ENCODE data around the gene MEIKIN. TPM values are rescaled to one million over a fixed set of nuclear protein-coding genes. Genes with fewer than 3 reads are reported as not detected.

Gene MEIKIN
- total and polyA plus RNA-seq, 2 of the 13 experiments (the other 11 are each of a cell fraction or from before 2014, with no cell fraction given), result not detected

- TF ChIP-seq, protein P1, sequence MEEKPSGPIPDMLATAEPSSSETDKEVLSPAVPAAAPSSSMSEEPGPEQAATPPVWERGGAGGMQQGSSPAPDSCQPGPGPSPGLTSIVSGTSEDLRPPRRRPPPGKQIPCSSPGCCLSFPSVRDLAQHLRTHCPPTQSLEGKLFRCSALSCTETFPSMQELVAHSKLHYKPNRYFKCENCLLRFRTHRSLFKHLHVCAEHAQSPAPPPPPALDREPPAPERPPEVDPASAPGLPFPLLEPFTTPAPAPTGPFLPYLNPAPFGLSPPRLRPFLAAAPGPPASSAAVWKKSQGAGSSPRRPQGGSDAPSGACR (CRISPR knock-in tag; IDR thresholded peaks at IDR 0.05), result peak; percentile 76; the same call in 1 of the 2 replicates
- TF ChIP-seq HOXA7 (CRISPR knock-in tag; IDR thresholded peaks at IDR 0.05) (0 out of 2 replicates have a peak, but pooled peaks have one; percentile 44), PHF5A (CRISPR knock-in tag; IDR thresholded peaks at IDR 0.05; ENCODE audit: low read depth, unreplicated experiment) (peak; percentile 78), HNRNPK (IDR thresholded peaks at IDR 0.05; ENCODE audit: low read depth, low read length, poor library complexity, severe bottlenecking) (no peak), SATB2 (CRISPR knock-in tag; IDR thresholded peaks at IDR 0.05) (no peak), ZBTB3 (CRISPR knock-in tag; IDR thresholded peaks at IDR 0.05; ENCODE audit: borderline replicate concordance, low read depth) (no peak; the same call in 1 of the 2 replicates), GFI1 (CRISPR knock-in tag; IDR thresholded peaks at IDR 0.05; ENCODE audit: borderline replicate concordance) (peak; percentile 81; the same call in 1 of the 2 replicates), EHMT2 (IDR thresholded peaks at IDR 0.05; ENCODE audit: borderline replicate concordance, low read depth, low read length) (no peak), SMAD1 (CRISPR knock-in tag; IDR thresholded peaks at IDR 0.05; ENCODE audit: borderline replicate concordance, low read depth) (peak; percentile 89), DBP (CRISPR knock-in tag; IDR thresholded peaks at IDR 0.05; ENCODE audit: not compliant biosample characterization) (no peak), HIVEP1 (CRISPR knock-in tag; IDR thresholded peaks at IDR 0.05) (peak; percentile 45), ZBTB21 (CRISPR knock-in tag; IDR thresholded peaks at IDR 0.05) (0 out of 2 replicates have a peak, but pooled peaks have one; percentile 20), KLF12 (CRISPR knock-in tag; IDR thresholded peaks at IDR 0.05; ENCODE audit: borderline replicate concordance) (no peak; the same call in 1 of the 2 replicates), ZNF276 (CRISPR knock-in tag; IDR thresholded peaks at IDR 0.05; ENCODE audit: low read depth) (peak; percentile 74), MAFK (conservative IDR thresholded peaks at IDR 0.05 in 1 of 2, IDR thresholded peaks at IDR 0.05 in 1 of 2; ENCODE audit: low read length in 2 of 2) (no peak)
- TF ChIP-seq, protein P2, sequence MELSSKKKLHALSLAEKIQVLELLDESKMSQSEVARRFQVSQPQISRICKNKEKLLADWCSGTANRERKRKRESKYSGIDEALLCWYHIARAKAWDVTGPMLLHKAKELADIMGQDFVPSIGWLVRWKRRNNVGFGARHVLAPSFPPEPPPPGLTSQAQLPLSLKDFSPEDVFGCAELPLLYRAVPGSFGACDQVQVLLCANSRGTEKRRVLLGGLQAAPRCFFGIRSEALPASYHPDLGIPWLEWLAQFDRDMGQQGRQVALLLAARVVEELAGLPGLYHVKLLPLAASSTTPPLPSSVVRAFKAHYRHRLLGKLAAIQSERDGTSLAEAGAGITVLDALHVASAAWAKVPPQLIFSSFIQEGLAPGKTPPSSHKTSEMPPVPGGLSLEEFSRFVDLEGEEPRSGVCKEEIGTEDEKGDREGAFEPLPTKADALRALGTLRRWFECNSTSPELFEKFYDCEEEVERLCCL (CRISPR knock-in tag; IDR thresholded peaks at IDR 0.05; ENCODE audit: borderline replicate concordance), result peak; percentile 11; the same call in 1 of the 2 replicates
- TF ChIP-seq, protein P3, sequence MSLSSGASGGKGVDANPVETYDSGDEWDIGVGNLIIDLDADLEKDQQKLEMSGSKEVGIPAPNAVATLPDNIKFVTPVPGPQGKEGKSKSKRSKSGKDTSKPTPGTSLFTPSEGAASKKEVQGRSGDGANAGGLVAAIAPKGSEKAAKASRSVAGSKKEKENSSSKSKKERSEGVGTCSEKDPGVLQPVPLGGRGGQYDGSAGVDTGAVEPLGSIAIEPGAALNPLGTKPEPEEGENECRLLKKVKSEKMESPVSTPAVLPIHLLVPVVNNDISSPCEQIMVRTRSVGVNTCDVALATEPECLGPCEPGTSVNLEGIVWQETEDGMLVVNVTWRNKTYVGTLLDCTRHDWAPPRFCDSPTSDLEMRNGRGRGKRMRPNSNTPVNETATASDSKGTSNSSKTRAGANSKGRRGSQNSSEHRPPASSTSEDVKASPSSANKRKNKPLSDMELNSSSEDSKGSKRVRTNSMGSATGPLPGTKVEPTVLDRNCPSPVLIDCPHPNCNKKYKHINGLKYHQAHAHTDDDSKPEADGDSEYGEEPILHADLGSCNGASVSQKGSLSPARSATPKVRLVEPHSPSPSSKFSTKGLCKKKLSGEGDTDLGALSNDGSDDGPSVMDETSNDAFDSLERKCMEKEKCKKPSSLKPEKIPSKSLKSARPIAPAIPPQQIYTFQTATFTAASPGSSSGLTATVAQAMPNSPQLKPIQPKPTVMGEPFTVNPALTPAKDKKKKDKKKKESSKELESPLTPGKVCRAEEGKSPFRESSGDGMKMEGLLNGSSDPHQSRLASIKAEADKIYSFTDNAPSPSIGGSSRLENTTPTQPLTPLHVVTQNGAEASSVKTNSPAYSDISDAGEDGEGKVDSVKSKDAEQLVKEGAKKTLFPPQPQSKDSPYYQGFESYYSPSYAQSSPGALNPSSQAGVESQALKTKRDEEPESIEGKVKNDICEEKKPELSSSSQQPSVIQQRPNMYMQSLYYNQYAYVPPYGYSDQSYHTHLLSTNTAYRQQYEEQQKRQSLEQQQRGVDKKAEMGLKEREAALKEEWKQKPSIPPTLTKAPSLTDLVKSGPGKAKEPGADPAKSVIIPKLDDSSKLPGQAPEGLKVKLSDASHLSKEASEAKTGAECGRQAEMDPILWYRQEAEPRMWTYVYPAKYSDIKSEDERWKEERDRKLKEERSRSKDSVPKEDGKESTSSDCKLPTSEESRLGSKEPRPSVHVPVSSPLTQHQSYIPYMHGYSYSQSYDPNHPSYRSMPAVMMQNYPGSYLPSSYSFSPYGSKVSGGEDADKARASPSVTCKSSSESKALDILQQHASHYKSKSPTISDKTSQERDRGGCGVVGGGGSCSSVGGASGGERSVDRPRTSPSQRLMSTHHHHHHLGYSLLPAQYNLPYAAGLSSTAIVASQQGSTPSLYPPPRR (CRISPR knock-in tag; IDR thresholded peaks at IDR 0.05; ENCODE audit: borderline replicate concordance), result peak; percentile 48
Observed at GRCh38 chr5:131796793-131797693, 148.4 kb downstream of the MEIKIN start, which contains the start of gene FNIP1 (continued).
